NCI-H446 treated with DMSO at 0.1 percent for 48 hours (cell line): ENCODE results near the gene WBP4.
A peak's percentile ranks its signal among the peaks of the same experiment; 100 is the strongest.
"Not testable (repeated sequence)": the region's sequence is repeated elsewhere in the genome, so short reads cannot be mapped to it uniquely, and the experiment has no call there.

Experiments used
- DNase-seq: peaks from one replicate; lab custom pipeline; 2025; lab: John Stamatoyannopoulos, UW

The WBP4 gene

GRCh38 chr13:41085961-41086585, 24.8 kb downstream of the WBP4 start:
- DNase-seq = no peak

- DNase-seq = not testable (repeated sequence)
These were observed 34.4 kb downstream of the WBP4 start for GRCh38 chr13:41095681-41096080.

GRCh38 chr13:41098761-41099160, 37.5 kb downstream of the WBP4 start:
- no peak for DNase-seq

- no peak for DNase-seq
These were observed 38.7 kb downstream of the WBP4 start for GRCh38 chr13:41099986-41100385.

GRCh38 chr13:41107104-41107571, 45.8 kb downstream of the WBP4 start:
- no peak for DNase-seq

- DNase-seq = no peak
These were observed 46.3 kb downstream of the WBP4 start for GRCh38 chr13:41107584-41108014.

GRCh38 chr13:41111454-41111853, 50.1 kb downstream of the WBP4 start:
- no peak for DNase-seq

- DNase-seq = no peak
These were observed 56.6 kb downstream of the WBP4 start for GRCh38 chr13:41117869-41118268.

GRCh38 chr13:41122838-41123237, 61.5 kb downstream of the WBP4 start:
- no peak for DNase-seq

GRCh38 chr13:41127701-41128100, 66.4 kb downstream of the WBP4 start:
- DNase-seq = no peak

GRCh38 chr13:41130356-41130755, 69.0 kb downstream of the WBP4 start:
- no peak for DNase-seq

GRCh38 chr13:41131189-41131588, 69.9 kb downstream of the WBP4 start:
- DNase-seq = not testable (repeated sequence)

GRCh38 chr13:41131660-41132511, 70.6 kb downstream of the WBP4 start:
- DNase-seq = not testable (repeated sequence)

- peak; percentile 97 for DNase-seq
These were observed 71.3 kb downstream of the WBP4 start, which contains the start of gene KBTBD6 for GRCh38 chr13:41132512-41133152. Gene KBTBD6 (minus strand): TSS chr13:41132802. CDS start chr13:41132511, 291 bp downstream.
